OCI-LY7 (cell line): Measurements from ENCODE around the gene PLCL2.

Experiments used
- EZH2phosphoT487 ChIP-seq: fragments of 200-600 bp; sonication (generic); IDR thresholded peaks from 2 replicates; pipeline ENCODE4 v1.6.1; 2018; ENCODE audit warnings: low read depth, borderline replicate concordance, mild to moderate bottlenecking, mixed run types, antibody characterized with exemption, low read length, moderate library complexity, mixed read lengths
- TF ChIP-seq, protein P1 (sequence below): fragments of 200-600 bp; sonication (generic); conservative IDR thresholded peaks from 2 replicates; pipeline ENCODE4 v1.5.1; 2014; ENCODE audit warnings: mild to moderate bottlenecking, antibody characterized with exemption, low read length, moderate library complexity, mixed read lengths

DNA sequence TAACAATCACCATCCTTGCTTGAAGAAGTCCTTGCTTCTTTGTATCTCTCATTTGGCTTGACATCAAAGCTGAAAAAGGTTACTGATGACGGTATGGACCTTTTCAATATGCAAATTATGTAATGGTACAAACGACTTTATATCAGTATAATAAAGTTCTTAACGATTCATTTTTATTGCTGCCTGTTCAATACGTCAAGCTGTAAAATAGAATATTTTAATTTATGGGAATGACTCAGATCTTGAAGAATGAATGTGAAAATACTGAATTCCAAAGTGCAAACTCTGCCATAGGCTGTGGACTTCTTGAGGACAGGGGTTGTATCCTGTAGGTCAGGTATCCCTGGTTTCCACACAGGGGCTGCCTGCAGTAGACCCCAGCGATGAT lies 156.2 kb downstream of the PLCL2 start:
- TF ChIP-seq, protein P1, sequence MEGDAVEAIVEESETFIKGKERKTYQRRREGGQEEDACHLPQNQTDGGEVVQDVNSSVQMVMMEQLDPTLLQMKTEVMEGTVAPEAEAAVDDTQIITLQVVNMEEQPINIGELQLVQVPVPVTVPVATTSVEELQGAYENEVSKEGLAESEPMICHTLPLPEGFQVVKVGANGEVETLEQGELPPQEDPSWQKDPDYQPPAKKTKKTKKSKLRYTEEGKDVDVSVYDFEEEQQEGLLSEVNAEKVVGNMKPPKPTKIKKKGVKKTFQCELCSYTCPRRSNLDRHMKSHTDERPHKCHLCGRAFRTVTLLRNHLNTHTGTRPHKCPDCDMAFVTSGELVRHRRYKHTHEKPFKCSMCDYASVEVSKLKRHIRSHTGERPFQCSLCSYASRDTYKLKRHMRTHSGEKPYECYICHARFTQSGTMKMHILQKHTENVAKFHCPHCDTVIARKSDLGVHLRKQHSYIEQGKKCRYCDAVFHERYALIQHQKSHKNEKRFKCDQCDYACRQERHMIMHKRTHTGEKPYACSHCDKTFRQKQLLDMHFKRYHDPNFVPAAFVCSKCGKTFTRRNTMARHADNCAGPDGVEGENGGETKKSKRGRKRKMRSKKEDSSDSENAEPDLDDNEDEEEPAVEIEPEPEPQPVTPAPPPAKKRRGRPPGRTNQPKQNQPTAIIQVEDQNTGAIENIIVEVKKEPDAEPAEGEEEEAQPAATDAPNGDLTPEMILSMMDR: no peak
- no peak for TF ChIP-seq EZH2phosphoT487
